Lower leg skin (tissue), 4 donors: ENCODE measurements around the gene NT5C1B. TPM values are rescaled to one million over a fixed set of nuclear protein-coding genes. Genes with fewer than 3 reads are reported as not detected.

Source experiments
- DNase-seq, 2 donors: peaks; one replicate each; pipeline ENCODE4 v3.0.0-alpha.2; 2019; ENCODE audit warnings: low spot score in 2 of 2
- H3K4me3 ChIP-seq: fragments of 200-600 bp; sonication (generic); 2 replicates; pipeline ENCODE4 v1.5.1; 2017; ENCODE audit warnings: mild to moderate bottlenecking, low read depth; ENCODE audit not compliant: poor library complexity, severe bottlenecking
- POLR2A ChIP-seq, 2 donors: fragments of 450-650 bp; IDR thresholded peaks; one replicate each; pipeline ENCODE4 v1.6.1; 2016 to 2017; ENCODE audit warnings: antibody characterized with exemption in 2 of 2, mild to moderate bottlenecking in 1 of 2, moderate library complexity in 1 of 2
- WGBS, 2 donors: methylation state at CpG; one replicate each; pipeline ENCODE4 v1.1.5; 2018; 5-methylcytosine and 5-hydroxymethylcytosine counted together
- intact Hi-C: fragments of 100-400 bp; cut with DNase I; formaldehyde crosslinking; loops from one replicate; pipeline ENCODE4 v1.15.0; 2023; ENCODE audit warnings: low total_unique reads
- total RNA-seq, 4 donors: library from RNA; depleted of rRNA; stranded (reverse); fragments of >200 nt; gene quantifications; one replicate each; pipeline ENCODE4 v1.1.0, GENCODE V29; 2016

Gene NT5C1B
- total RNA-seq, 4 donors from 2014 or later: not detected

DNA sequence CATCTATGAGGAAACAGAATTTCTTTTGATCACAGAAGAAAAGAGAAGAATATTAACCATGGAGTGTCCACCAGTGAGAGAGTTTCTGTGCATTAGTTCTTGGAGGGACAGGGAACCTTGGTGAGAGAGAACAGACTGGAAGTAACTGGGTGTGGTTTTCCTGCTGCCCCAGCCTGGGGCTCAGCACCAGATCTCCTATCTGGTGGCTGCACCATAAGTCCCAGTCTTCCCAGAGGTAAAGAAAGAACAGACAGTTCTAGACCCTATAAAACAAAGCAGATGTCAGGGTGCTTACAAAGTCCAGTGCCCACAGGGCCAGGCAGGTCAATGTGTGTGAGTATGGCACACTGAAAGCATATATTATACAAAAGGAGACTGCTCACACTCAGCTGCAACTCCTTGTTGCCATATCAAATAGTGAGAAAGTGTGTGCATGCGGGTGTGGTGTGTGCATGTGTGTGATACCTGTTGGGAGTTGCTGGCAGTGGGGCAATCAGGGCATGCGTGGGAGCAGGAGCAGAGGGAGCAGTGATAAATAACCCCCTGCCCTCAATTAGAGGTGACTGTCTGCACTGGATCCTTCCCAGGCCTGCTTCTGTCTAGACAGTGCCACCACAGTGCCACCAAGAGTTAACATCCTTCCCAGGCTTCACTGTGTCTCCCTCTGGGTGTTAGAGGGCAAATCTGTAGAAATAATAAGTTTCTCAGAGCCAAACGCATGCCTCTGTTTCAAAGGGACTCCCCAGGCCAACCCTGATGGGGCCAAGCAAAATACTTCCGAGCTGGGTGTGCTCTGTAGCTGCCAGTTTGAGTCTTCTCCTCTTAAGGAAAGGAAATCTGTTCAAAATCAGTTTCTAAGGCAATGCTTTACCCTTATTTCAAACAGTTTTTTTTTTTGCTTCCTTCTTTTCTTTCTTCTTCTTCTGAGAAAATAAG is 74.6 kb downstream of the NT5C1B start:
- intact Hi-C loops: no loop called here
- no peak for TF ChIP-seq POLR2A (IDR thresholded peaks at IDR 0.05)
- DNase-seq: no peak
- H3K4me3 ChIP-seq: no peak overlapping the region
- WGBS, 2 donors: 56% methylated on average over 4 of the region's 4 CpGs

Other genes with a start within 250 kb of the NT5C1B start
- 10 to 100 TPM; 22.0 to 39.0 (median 32.3) TPM for gene RDH14, start 28.9 kb downstream of the NT5C1B start, total RNA-seq